OCI-LY7 (cell line): ENCODE data around the gene NANP. TPM values are rescaled to one million over a fixed set of nuclear protein-coding genes. Genes with fewer than 3 reads are reported as not detected.

Experiments used
- BruUV-seq: library from RNA; stranded (reverse); fragments of 400-500 nt; replicated peaks from 2 replicates; lab custom pipeline; 2021; lab: Mats Ljungman, UMichigan
- CTCF ChIA-PET: fragments of 300-600 bp; sonication (Branson Sonifier 250); formaldehyde crosslinking; loops from one replicate; lab custom pipeline; 2022; ENCODE audit warnings: antibody characterized with exemption; ENCODE audit not compliant: unreplicated experiment; lab: Charles Lee
- POLR2A ChIA-PET: fragments of 300-600 bp; sonication (Branson Sonifier 250); formaldehyde crosslinking; loops from one replicate; lab custom pipeline; 2022; ENCODE audit warnings: antibody characterized with exemption; lab: Charles Lee
- DNase-seq: peaks from one replicate; pipeline ENCODE4 v3.0.0-alpha.2; 2015; ENCODE audit warnings: low spot score
- H2AFZ ChIP-seq: fragments of 200-600 bp; sonication (generic), shearing (Covaris generic); 2 replicates; pipeline ENCODE4 v1.6.1; 2014; ENCODE audit warnings: mild to moderate bottlenecking, antibody characterized with exemption, low read length, moderate library complexity
- H3K27ac ChIP-seq: fragments of 200-600 bp; sonication (generic); 2 replicates; pipeline ENCODE4 v1.5.1; 2014; ENCODE audit warnings: mixed run types, low read depth, mild to moderate bottlenecking, moderate library complexity, low read length, inconsistent platforms; ENCODE audit not compliant: poor library complexity, severe bottlenecking
- H3K36me3 ChIP-seq: fragments of 200-600 bp; sonication (generic); 2 replicates; pipeline ENCODE4 v1.6.1; 2014; ENCODE audit warnings: mild to moderate bottlenecking, antibody characterized with exemption, low read length, moderate library complexity, mixed read lengths; ENCODE audit not compliant: insufficient read depth
- H3K4me1 ChIP-seq: fragments of 200-600 bp; sonication (generic); 2 replicates; pipeline ENCODE4 v1.5.1; 2014; ENCODE audit warnings: mild to moderate bottlenecking, low read length; ENCODE audit not compliant: insufficient read depth, poor library complexity, severe bottlenecking
- H3K4me2 ChIP-seq: fragments of 200-600 bp; sonication (generic); 2 replicates; pipeline ENCODE4 v1.6.1; 2014; ENCODE audit warnings: mild to moderate bottlenecking, low read length
- H3K4me3 ChIP-seq: fragments of 200-600 bp; sonication (generic); 2 replicates; pipeline ENCODE4 v1.5.1; 2014; ENCODE audit warnings: mild to moderate bottlenecking, low read depth, low read length; ENCODE audit not compliant: poor library complexity, severe bottlenecking
- H3K79me2 ChIP-seq: fragments of 200-600 bp; sonication (generic); 2 replicates; pipeline ENCODE4 v1.6.1; 2016; ENCODE audit warnings: low read depth, mild to moderate bottlenecking, low read length, moderate library complexity, mixed read lengths; ENCODE audit not compliant: insufficient read depth
- H3K9me2 ChIP-seq: fragments of 200-600 bp; sonication (generic); 2 replicates; pipeline ENCODE4 v1.6.1; 2016; ENCODE audit warnings: mild to moderate bottlenecking, low read length, mixed read lengths; ENCODE audit not compliant: insufficient read depth
- H3K9me3 ChIP-seq: fragments of 200-600 bp; sonication (generic); 2 replicates; pipeline ENCODE4 v1.6.1; 2014; ENCODE audit warnings: mild to moderate bottlenecking, mixed run types, low read length, mixed read lengths
- H4K20me1 ChIP-seq: fragments of 200-600 bp; sonication (generic); 2 replicates; pipeline ENCODE4 v1.6.1; 2014; ENCODE audit warnings: mild to moderate bottlenecking, antibody characterized with exemption, low read length, moderate library complexity, mixed read lengths; ENCODE audit not compliant: insufficient read depth
- CTCF ChIP-seq: fragments of 200-600 bp; sonication (generic); conservative IDR thresholded peaks from 2 replicates; pipeline ENCODE4 v1.5.1; 2014; ENCODE audit warnings: mild to moderate bottlenecking, antibody characterized with exemption, low read length, moderate library complexity, mixed read lengths
- EZH2phosphoT487 ChIP-seq: fragments of 200-600 bp; sonication (generic); IDR thresholded peaks from 2 replicates; pipeline ENCODE4 v1.6.1; 2018; ENCODE audit warnings: low read depth, borderline replicate concordance, mild to moderate bottlenecking, mixed run types, antibody characterized with exemption, low read length, moderate library complexity, mixed read lengths
- intact Hi-C: fragments of 100-400 bp; cut with micrococcal nuclease; formaldehyde crosslinking; loops from one replicate; pipeline ENCODE4 v1.10.0; 2022; ENCODE audit not compliant: unreplicated experiment
- total RNA-seq, 2 experiments: library from RNA; depleted of rRNA in 1 of 2; stranded (reverse); fragments of >200 nt in 1 of 2; shearing (Covaris generic) in 1 of 2; gene quantifications; 2 replicates each; pipeline ENCODE4 v1.2.3, GENCODE V29; 2014 to 2022

The NANP gene
- total RNA-seq, 2 experiments from 2014 or later: 1.0 to 3.2 TPM

DNA sequence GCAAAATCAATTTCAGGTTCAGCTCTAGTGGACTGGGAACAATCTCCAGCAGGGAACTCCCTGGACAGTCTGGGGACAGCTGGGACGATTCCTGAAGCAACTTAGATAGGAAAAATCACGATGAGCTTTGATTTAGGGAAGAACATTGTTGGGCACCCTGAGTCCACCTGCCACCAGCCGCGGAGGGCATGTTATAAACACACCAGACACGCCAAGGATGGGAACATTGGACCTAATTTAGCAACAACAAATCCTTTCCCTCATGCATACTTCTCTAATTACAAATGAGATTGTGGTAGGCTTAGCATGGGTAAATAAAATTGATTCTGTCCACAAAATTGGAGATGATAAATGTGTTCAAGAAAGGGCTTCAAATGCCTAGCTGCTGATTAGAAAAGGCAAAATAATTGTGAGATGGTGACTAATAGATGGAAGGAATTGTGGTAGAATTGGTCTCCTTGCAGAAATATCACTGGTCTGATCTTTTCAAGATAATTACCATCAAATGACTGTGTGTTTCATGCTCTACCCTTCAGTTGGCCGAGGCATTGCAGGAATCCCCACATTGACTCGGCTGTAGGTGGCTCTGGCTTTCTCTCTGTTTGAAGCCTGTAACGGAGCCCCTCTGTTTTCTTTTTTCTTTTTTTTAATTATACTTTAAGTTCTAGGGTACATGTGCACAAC is 6.1 kb upstream of the NANP start:
- H3K4me2 ChIP-seq: no peak overlapping the region
- DNase-seq: no peak
- H3K4me1 ChIP-seq: no peaks in the 10 kb centered on the region
- POLR2A ChIA-PET: no interaction called here
- H2AFZ ChIP-seq: no peak overlapping the region
- CTCF ChIA-PET: no interaction called here
- no peaks in the 10 kb centered on the region for H4K20me1 ChIP-seq
- H3K9me3 ChIP-seq: no peaks in the 10 kb centered on the region
- H3K4me3 ChIP-seq: no peak overlapping the region
- no peak for TF ChIP-seq CTCF
- no peak for TF ChIP-seq EZH2phosphoT487
- no TSS peak for BruUV-seq
- H3K79me2 ChIP-seq: no peaks in the 10 kb centered on the region
- no peak overlapping the region for H3K27ac ChIP-seq
- H3K9me2 ChIP-seq: no peaks in the 10 kb centered on the region
- no peaks in the 10 kb centered on the region for H3K36me3 ChIP-seq
- intact Hi-C loops: loop anchor here (10.0 kb wide), 1 partner anchor 635 kb away; the partner anchor contains the start of gene APMAP

DNA sequence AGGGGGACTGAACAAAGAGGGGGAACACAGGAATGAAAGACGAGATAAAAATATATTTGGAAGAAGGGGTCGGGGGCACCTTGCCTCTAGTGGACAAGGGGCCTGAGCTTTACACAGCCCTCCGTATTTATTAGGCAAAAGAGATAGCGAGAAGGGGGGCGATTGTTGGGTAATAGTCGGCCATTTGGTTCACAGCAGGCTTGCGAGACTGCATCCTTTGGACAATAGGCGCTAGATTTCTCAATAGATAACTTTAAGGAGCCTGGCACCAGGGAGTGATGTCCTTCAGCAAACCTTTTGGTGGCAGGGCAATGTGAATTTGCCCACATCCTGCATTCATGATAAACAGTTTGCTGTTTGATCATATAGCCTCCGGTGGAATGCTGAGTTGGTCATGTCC is 3.0 kb upstream of the NANP start:
- H4K20me1 ChIP-seq: no peaks in the 10 kb centered on the region
- TF ChIP-seq EZH2phosphoT487 (no peak), CTCF (no peak)
- no peaks in the 10 kb centered on the region for H3K9me2 ChIP-seq
- CTCF ChIA-PET: no interaction called here
- POLR2A ChIA-PET: no interaction called here
- H3K9me3 ChIP-seq: no peaks in the 10 kb centered on the region
- intact Hi-C loops: loop anchor here (10.0 kb wide), 1 partner anchor 632 kb away; the partner anchor contains the start of gene APMAP
- peaks cover 8% of the 10 kb centered on the region; the same call in 1 of the 2 replicates for H3K79me2 ChIP-seq
- no peaks in the 10 kb centered on the region for H3K36me3 ChIP-seq
- no peak overlapping the region for H3K4me3 ChIP-seq
- BruUV-seq: no TSS peak
- no peak overlapping the region for H3K27ac ChIP-seq
- H3K4me1 ChIP-seq: peaks cover 14% of the 10 kb centered on the region
- H3K4me2 ChIP-seq: no peak overlapping the region
- no peak for DNase-seq
- H2AFZ ChIP-seq: no peak overlapping the region

GRCh38 chr20:25624500-25624939 is 706 bp upstream of the NANP start:
- Histone ChIP-seq H3K27ac (peak overlapping the region; percentile 19), H3K9me2 (no peaks in the 10 kb centered on the region), H3K4me2 (peak overlapping the region; percentile 90), H3K79me2 (peaks cover 8% of the 10 kb centered on the region; the same call in 1 of the 2 replicates), H3K4me3 (peak overlapping the region; percentile 81), H2AFZ (peak overlapping the region; percentile 84; the same call in 1 of the 2 replicates), H3K36me3 (no peaks in the 10 kb centered on the region), H4K20me1 (no peaks in the 10 kb centered on the region), H3K4me1 (peaks cover 14% of the 10 kb centered on the region), H3K9me3 (no peaks in the 10 kb centered on the region)
- TF ChIP-seq CTCF (no peak), EZH2phosphoT487 (no peak)
- no peak for DNase-seq
- CTCF ChIA-PET: no interaction called here
- no TSS peak for BruUV-seq
- POLR2A ChIA-PET: interaction anchor here (0.6 kb wide), 1 partner anchor 19 kb away, joined by 6 read pairs; no protein-coding TSS in a partner anchor
- intact Hi-C loops: loop anchor here (5.0 to 10.0 kb wide), 2 partner anchors 68 to 630 kb away; partner anchors contain the start of gene APMAP
